Myocyte (in vitro differentiated cells): ENCODE results near the gene DPP7. TPM values are rescaled to one million over a fixed set of nuclear protein-coding genes. Genes with fewer than 3 reads are reported as not detected.

Experiments used
- total RNA-seq: library from RNA; depleted of rRNA; stranded (reverse); fragments of >200 nt; gene quantifications from 2 replicates; pipeline ENCODE4 v1.2.3, GENCODE V29; 2014

Gene DPP7
- total RNA-seq, 1 donor from 2014 or later, result 142 TPM

Other genes starting within 250 kb of the DPP7 start
- gene EDF1, start 248.4 kb downstream of the DPP7 start, total RNA-seq, result 353 and 413 TPM in 2 replicates
- gene TRAF2, start 228.2 kb downstream of the DPP7 start, total RNA-seq, result 7.0 and 31.0 TPM in 2 replicates
- gene FBXW5, start 170.0 kb downstream of the DPP7 start, total RNA-seq, result 170 and 196 TPM in 2 replicates
- 0.88 TPM in 1 of 2 replicates, not detected in the other for gene C8G, start 169.5 kb downstream of the DPP7 start, total RNA-seq
- 0.10 and 0.27 TPM in 2 replicates for gene LCN12, start 162.5 kb downstream of the DPP7 start, total RNA-seq
- 126 and 177 TPM in 2 replicates for gene PTGDS, start 137.2 kb downstream of the DPP7 start, total RNA-seq
- gene LCNL1, start 131.7 kb downstream of the DPP7 start, total RNA-seq, result 5.0 and 13.8 TPM in 2 replicates
- 57.3 and 67.3 TPM in 2 replicates for gene PAXX, start 122.3 kb downstream of the DPP7 start, total RNA-seq
- gene CLIC3, start 118.2 kb downstream of the DPP7 start, total RNA-seq, result not detected in 2 replicates
- gene ABCA2, start 86.5 kb downstream of the DPP7 start, total RNA-seq, result 21.1 and 26.3 TPM in 2 replicates
- not detected in 2 replicates for gene FUT7, start 82.6 kb downstream of the DPP7 start, total RNA-seq
- 4.8 TPM in 2 replicates for gene NPDC1, start 68.6 kb downstream of the DPP7 start, total RNA-seq
- gene ENTPD2, start 60.7 kb downstream of the DPP7 start, total RNA-seq, result 0.13 and 0.68 TPM in 2 replicates
- gene SAPCD2, start 44.2 kb downstream of the DPP7 start, total RNA-seq, result 1.9 and 4.7 TPM in 2 replicates
- gene UAP1L1, start 37.2 kb downstream of the DPP7 start, total RNA-seq, result 40.2 and 46.4 TPM in 2 replicates
- 75.5 and 76.6 TPM in 2 replicates for gene MAN1B1, start 27.7 kb downstream of the DPP7 start, total RNA-seq
- gene GRIN1, start 24.4 kb upstream of the DPP7 start, total RNA-seq, result 0.05 TPM in 1 of 2 replicates, not detected in the other
- not detected in 2 replicates for gene LRRC26, start 55.3 kb upstream of the DPP7 start, total RNA-seq
- not detected in 2 replicates for gene TMEM210, start 57.3 kb upstream of the DPP7 start, total RNA-seq
- gene ANAPC2, start 73.8 kb upstream of the DPP7 start, total RNA-seq, result 28.7 and 30.6 TPM in 2 replicates
- 143 and 158 TPM in 2 replicates for gene SSNA1, start 73.9 kb upstream of the DPP7 start, total RNA-seq
- gene TPRN, start 86.0 kb upstream of the DPP7 start, total RNA-seq, result 19.5 and 25.3 TPM in 2 replicates
- 39.2 and 48.4 TPM in 2 replicates for gene TMEM203, start 90.9 kb upstream of the DPP7 start, total RNA-seq
- 6.1 and 10.5 TPM in 2 replicates for gene NDOR1, start 91.0 kb upstream of the DPP7 start, total RNA-seq
- 0.21 and 0.36 TPM in 2 replicates for gene RNF208, start 107.5 kb upstream of the DPP7 start, total RNA-seq
- 1.4 and 2.0 TPM in 2 replicates for gene CYSRT1, start 110.4 kb upstream of the DPP7 start, total RNA-seq
- gene RNF224, start 112.8 kb upstream of the DPP7 start, total RNA-seq, result not detected in 2 replicates
- gene SLC34A3, start 116.2 kb upstream of the DPP7 start, total RNA-seq, result 0.56 and 0.62 TPM in 2 replicates
- 211 and 249 TPM in 2 replicates for gene TUBB4B, start 126.6 kb upstream of the DPP7 start, total RNA-seq
- not detected in 2 replicates for gene STPG3, start 136.6 kb upstream of the DPP7 start, total RNA-seq
- 37.3 and 48.3 TPM in 2 replicates for gene NELFB, start 140.6 kb upstream of the DPP7 start, total RNA-seq
- 1.1 and 3.6 TPM in 2 replicates for gene TOR4A, start 163.0 kb upstream of the DPP7 start, total RNA-seq
- 1.2 and 2.0 TPM in 2 replicates for gene NRARP, start 187.5 kb upstream of the DPP7 start, total RNA-seq